HEK293T (cell line): ENCODE data around the gene RPL10.

Experiments
- ARNT ChIP-seq: fragments of 450-650 bp; IDR thresholded peaks from 2 replicates; pipeline ENCODE4 v1.6.1; 2017; ENCODE audit warnings: mild to moderate bottlenecking
- BHLHE40 ChIP-seq: fragments of 450-650 bp; IDR thresholded peaks from 2 replicates; pipeline ENCODE4 v1.6.1; 2016; ENCODE audit warnings: mild to moderate bottlenecking, moderate library complexity, borderline replicate concordance
- CTBP1 ChIP-seq: fragments of 450-650 bp; IDR thresholded peaks from 2 replicates; pipeline ENCODE4 v1.6.1; 2016; ENCODE audit warnings: borderline replicate concordance
- HDGF ChIP-seq: fragments of 450-650 bp; IDR thresholded peaks from 2 replicates; pipeline ENCODE4 v1.6.1; 2017; ENCODE audit warnings: antibody characterized with exemption, borderline replicate concordance
- NFRKB ChIP-seq: fragments of 450-650 bp; IDR thresholded peaks from 2 replicates; pipeline ENCODE4 v1.6.1; 2016; ENCODE audit warnings: mild to moderate bottlenecking, moderate library complexity
- SP1 ChIP-seq: fragments of 450-650 bp; IDR thresholded peaks from 2 replicates; pipeline ENCODE4 v1.6.1; 2017
- SUZ12 ChIP-seq: fragments of 450-650 bp; IDR thresholded peaks from 2 replicates; pipeline ENCODE4 v1.6.1; 2016; ENCODE audit warnings: mild to moderate bottlenecking
- TARDBP ChIP-seq: fragments of 450-650 bp; IDR thresholded peaks from 2 replicates; pipeline ENCODE4 v1.6.1; 2016

DNA sequence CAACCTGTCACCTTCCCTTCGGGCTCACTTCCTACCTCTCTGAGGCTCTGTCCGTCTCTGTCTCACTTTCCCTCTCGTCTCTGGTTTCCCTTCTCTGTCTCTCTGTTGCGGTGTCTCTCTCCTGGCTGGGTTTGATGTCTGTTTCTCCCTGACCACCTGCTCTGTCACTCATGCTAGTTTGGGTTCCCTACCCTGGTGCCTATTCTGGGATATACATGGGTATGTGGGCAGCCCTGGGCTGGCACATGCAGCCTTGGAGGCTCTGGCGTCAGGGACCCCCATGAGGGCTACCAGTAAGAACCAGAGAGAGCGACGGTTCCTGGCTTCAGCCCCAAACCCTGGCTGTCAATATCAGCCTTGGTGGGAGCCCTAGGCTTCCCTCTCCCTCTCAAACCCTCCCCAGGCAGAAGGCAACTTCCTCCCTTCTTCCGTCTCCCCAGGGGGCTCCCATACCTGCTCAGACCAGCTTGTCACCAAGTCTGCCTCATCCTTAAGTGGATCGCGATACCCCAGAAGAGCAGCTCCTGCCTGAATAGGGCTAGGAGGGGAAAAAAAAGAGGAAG lies 10.6 kb downstream of the RPL10 start:
- no peak for TF ChIP-seq HDGF
- TF ChIP-seq SP1 = no peak
- TF ChIP-seq ARNT = no peak
- no peak for TF ChIP-seq NFRKB
- no peak for TF ChIP-seq SUZ12
- TF ChIP-seq BHLHE40 = no peak
- TF ChIP-seq TARDBP = no peak
- TF ChIP-seq CTBP1 = no peak
